K562 (cell line): Measurements from ENCODE around the gene SELENOI. TPM values are rescaled to one million over a fixed set of nuclear protein-coding genes. Genes with fewer than 3 reads are reported as not detected.

ENCODE experiments used
- ATAC-seq: fragments of 200-7000 bp; cut with Tn5 transposase; 3 replicates; pipeline ENCODE4 v1.9.1; 2020; ENCODE audit warnings: moderate library complexity
- BruUV-seq: library from RNA; stranded (reverse); fragments of 400-500 nt; replicated peaks from 2 replicates; lab custom pipeline; 2021; lab: Mats Ljungman, UMichigan
- CTCF ChIA-PET: fragments of 300-600 bp; formaldehyde crosslinking; extraction: SDS; loops from one replicate; lab custom pipeline; 2021; ENCODE audit warnings: low intra/inter-chr PET ratio; lab: Yijun Ruan, JAX
- POLR2A ChIA-PET: fragments of 300-600, 350-650 bp; sonication (Branson Sonifier 250); formaldehyde crosslinking; extraction: SDS; loops from one replicate; lab custom pipeline; 2021; ENCODE audit warnings: antibody characterized with exemption, inconsistent platforms; lab: Yijun Ruan, JAX
- DNase-seq, 4 experiments: peaks; one replicate each; pipeline versions ENCODE4 v3.0.0 to v3.0.0-alpha.2; 2011 to 2018; ENCODE audit warnings: low spot score in 3 of 4, mixed read lengths in 3 of 4; ENCODE audit errors: extremely low read depth in 1 of 4
- FAIRE-seq: peaks from 2 replicates; lab custom pipeline; 2011; peaks lifted over from hg19 to GRCh38; lab: Jason Lieb, UNC
- H2AFZ ChIP-seq: 2 replicates; pipeline ENCODE4 v1.6.0; 2011; ENCODE audit warnings: low read depth, low read length, control low read depth, inconsistent platforms
- H3K27ac ChIP-seq: fragments of 200-600 bp; 3 replicates; pipeline ENCODE4 v1.8.0; 2011; ENCODE audit warnings: low read depth, mild to moderate bottlenecking, control low read depth, inconsistent platforms, low read length, moderate library complexity, mixed read lengths; ENCODE audit errors: extremely low read depth
- H3K27me3 ChIP-seq, 2 experiments: fragments of 300-600 bp in 1 of 2; 2 replicates in 1 of 2; 3 replicates in 1 of 2; pipeline versions ENCODE4 v1.6.0 to v1.8.0; 2011; ENCODE audit warnings: inconsistent platforms in 2 of 2, low read length in 2 of 2, mild to moderate bottlenecking in 1 of 2, mixed read lengths in 1 of 2, moderate library complexity in 1 of 2; ENCODE audit not compliant: control insufficient read depth in 2 of 2, insufficient read depth in 2 of 2
- H3K36me3 ChIP-seq: fragments of 300-600 bp; 3 replicates; pipeline ENCODE4 v1.8.0; 2011; ENCODE audit warnings: mild to moderate bottlenecking, low read length, inconsistent platforms; ENCODE audit not compliant: control insufficient read depth, insufficient read depth
- H3K4me1 ChIP-seq, 2 experiments: fragments of 200-600 bp in 1 of 2; replicated peaks in 1 of 2; 2 replicates in 1 of 2; 3 replicates in 1 of 2; pipeline versions ENCODE4 v1.5.1 to v1.8.0; 2011; ENCODE audit warnings: inconsistent platforms in 2 of 2, low read length in 2 of 2, mild to moderate bottlenecking in 1 of 2, mixed read lengths in 1 of 2, moderate library complexity in 1 of 2; ENCODE audit not compliant: control insufficient read depth in 2 of 2, insufficient read depth in 2 of 2
- H3K4me2 ChIP-seq: 2 replicates; pipeline ENCODE4 v1.6.1; 2011; ENCODE audit warnings: low read length, control low read depth, inconsistent platforms, mixed read lengths; ENCODE audit not compliant: insufficient read depth
- H3K4me3 ChIP-seq: fragments of 200-600 bp; sonication (generic), shearing (Covaris generic); 2 replicates; pipeline ENCODE4 v1.5.1; 2016; ENCODE audit warnings: control low read depth, inconsistent platforms
- H3K79me2 ChIP-seq: fragments of 200-600 bp; 3 replicates; pipeline ENCODE4 v1.8.0; 2011; ENCODE audit warnings: low read length, inconsistent platforms; ENCODE audit not compliant: control insufficient read depth, insufficient read depth
- H3K9ac ChIP-seq, 2 experiments: 2 replicates each; pipeline versions ENCODE4 v1.6.0 to v1.6.1; 2011; ENCODE audit warnings: low read depth in 2 of 2, low read length in 2 of 2, control low read depth in 1 of 2, inconsistent platforms in 1 of 2, mild to moderate bottlenecking in 1 of 2, mixed read lengths in 1 of 2; ENCODE audit not compliant: insufficient read depth in 1 of 2
- H3K9me1 ChIP-seq: one replicate; pipeline ENCODE4 v1.6.0; 2011; ENCODE audit warnings: inconsistent platforms, mild to moderate bottlenecking, low read length, moderate library complexity; ENCODE audit not compliant: control insufficient read depth, insufficient read depth
- H3K9me3 ChIP-seq: replicated peaks from 2 replicates; pipeline ENCODE4 v1.5.1; 2011; ENCODE audit warnings: low read depth, low read length, inconsistent platforms; ENCODE audit not compliant: control insufficient read depth, insufficient read depth
- H4K20me1 ChIP-seq: replicated peaks from 2 replicates; pipeline ENCODE4 v1.6.1; 2011; ENCODE audit warnings: low read length, inconsistent platforms, mixed read lengths; ENCODE audit not compliant: control insufficient read depth, insufficient read depth
- EWSR1 ChIP-seq: fragments of 450-650 bp; IDR thresholded peaks from 2 replicates; pipeline ENCODE4 v1.6.1; 2018; ENCODE audit warnings: borderline replicate concordance, mild to moderate bottlenecking, low read depth, moderate library complexity; ENCODE audit not compliant: partially characterized antibody
- FUS ChIP-seq: fragments of 200-400 bp; formaldehyde crosslinking; optimal IDR thresholded peaks from 2 replicates; pipeline ENCODE3; 2017; ENCODE audit warnings: low read depth, low read length
- HMG20B ChIP-seq: fragments of 250-450 bp; sonication (Bioruptor Pico); IDR thresholded peaks from 2 replicates; pipeline ENCODE4 v1.5.0; 2021; ENCODE audit warnings: mild to moderate bottlenecking
- NFIC ChIP-seq: fragments of 450-650 bp; IDR thresholded peaks from 2 replicates; pipeline ENCODE4 v1.6.1; 2017; ENCODE audit warnings: mild to moderate bottlenecking, inconsistent platforms
- NFYB ChIP-seq: IDR thresholded peaks from 2 replicates; pipeline ENCODE4 v1.6.1; 2011; ENCODE audit warnings: mild to moderate bottlenecking, moderate library complexity; ENCODE audit not compliant: insufficient read length; ENCODE audit errors: extremely low read depth
- PHF8 ChIP-seq: fragments of 200-600 bp; sonication (generic); IDR thresholded peaks from 2 replicates; pipeline ENCODE4 v1.6.1; 2012; ENCODE audit warnings: mixed run types, mild to moderate bottlenecking, inconsistent platforms, low read length, moderate library complexity, borderline replicate concordance
- TRIM25 ChIP-seq: fragments of 450-650 bp; IDR thresholded peaks from 2 replicates; pipeline ENCODE4 v1.7.0; 2016; ENCODE audit warnings: borderline replicate concordance
- ZNF695 ChIP-seq: fragments of 450-650 bp; formaldehyde crosslinking; IDR thresholded peaks from 2 replicates; pipeline ENCODE4 v1.4.0; 2020; ENCODE audit warnings: mild to moderate bottlenecking, moderate library complexity
- WGBS: fragments of 100-300 bp; shearing (Covaris generic); methylation state at CpG from one replicate; pipeline ENCODE4 v1.1.6; 2016; ENCODE audit warnings: low coverage, mixed read lengths; ENCODE audit not compliant: insufficient coverage; ENCODE audit errors: missing lambda C conversion rate; 5-methylcytosine and 5-hydroxymethylcytosine counted together
- in situ Hi-C: fragments of 300-500 bp; cut with MboI; formaldehyde crosslinking; loops from 4 replicates; pipeline ENCODE4 v1.15.0; 2018; ENCODE audit warnings: inconsistent platforms, mixed read lengths
- intact Hi-C: fragments of 100-400 bp; cut with micrococcal nuclease; formaldehyde crosslinking; loops from 2 replicates; pipeline ENCODE4 v1.14.2; 2022
- polyA plus RNA-seq, 8 experiments: library from polyadenylated mRNA; depleted of rRNA in 4 of 8; stranded (reverse) in 5 of 8; unstranded in 3 of 8; fragments of >200 nt; fragmentation: Nextera tagmentation in 2 of 8; fragmentation: Illumina TruSeq in 1 of 8; extraction: Ambion mirVana in 2 of 8; extraction: Trizol in 1 of 8; gene quantifications; 2 replicates each; pipeline versions ENCODE4 v1.2.1 to v1.2.3, GENCODE V29; 2011 to 2014; ENCODE audit warnings: inconsistent platforms in 1 of 8, missing spikeins in 1 of 8
- total RNA-seq, 7 experiments: library from RNA; depleted of rRNA in 6 of 7; stranded (reverse); fragments of >200 nt in 6 of 7; fragmentation: Illumina TruSeq in 2 of 7; extraction: Trizol in 2 of 7; gene quantifications; 2 replicates each; pipeline versions ENCODE4 v1.2.1 to v1.2.3, GENCODE V29; 2011 to 2021; ENCODE audit warnings: low replicate concordance in 1 of 7

SELENOI gene
- total and polyA plus RNA-seq, 9 of the 15 experiments (the other 6 are each of a cell fraction or from before 2014, with no cell fraction given) = 9.6 to 46.9 (median 24.4) TPM

DNA sequence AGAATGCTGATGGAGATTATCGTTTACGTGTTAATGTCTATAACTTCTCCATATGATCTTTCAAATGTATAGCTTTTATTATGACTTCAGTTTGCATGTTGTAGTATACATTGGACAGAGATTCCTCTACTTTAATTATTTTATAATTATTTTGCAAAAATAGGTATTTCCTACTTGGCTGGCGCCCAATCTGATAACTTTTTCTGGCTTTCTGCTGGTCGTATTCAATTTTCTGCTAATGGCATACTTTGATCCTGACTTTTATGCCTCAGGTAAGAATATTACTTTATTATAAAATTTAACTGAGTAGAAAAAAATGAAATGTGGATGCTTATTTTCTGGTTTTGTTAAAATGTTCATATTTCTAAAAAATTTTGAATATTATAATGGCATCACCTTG, 18.7 kb downstream of the SELENOI start:
- no peak overlapping the region for H3K4me2 ChIP-seq
- no peak overlapping the region for H2AFZ ChIP-seq
- FAIRE-seq (no peak), ATAC-seq (no peak), DNase-seq (no peak)
- intact Hi-C loops (no loop called here), in situ Hi-C loops (no loop called here)
- H3K9ac ChIP-seq = no peak overlapping the region
- ChIA-PET CTCF (no interaction called here), POLR2A (no interaction called here)
- no peak overlapping the region for H3K27ac ChIP-seq
- peaks cover 3 to 17% of the 10 kb centered on the region in 2 experiments; a peak in 3 of 5 replicates for H3K4me1 ChIP-seq
- H3K79me2 ChIP-seq = peaks cover 60% of the 10 kb centered on the region
- H4K20me1 ChIP-seq = peaks cover 13% of the 10 kb centered on the region; the same call in 1 of the 2 replicates
- H3K27me3 ChIP-seq = no peaks in the 10 kb centered on the region
- peaks cover 66% of the 10 kb centered on the region for H3K36me3 ChIP-seq
- no peak for TF ChIP-seq FUS
- TF ChIP-seq NFIC = peak; percentile 42; the same call in 1 of the 2 replicates
- H3K9me1 ChIP-seq = no peaks in the 10 kb centered on the region
- 93% methylated on average over 4 of the region's 4 CpGs for WGBS
- no TSS peak for BruUV-seq
- H3K4me3 ChIP-seq = no peak overlapping the region
- H3K9me3 ChIP-seq = no peaks in the 10 kb centered on the region

- Histone ChIP-seq H3K4me1 (peaks cover 0 to 10% of the 10 kb centered on the region in 2 experiments; a peak in 2 of 5 replicates), H4K20me1 (peaks cover 8% of the 10 kb centered on the region; the same call in 1 of the 2 replicates), H3K9me1 (no peaks in the 10 kb centered on the region), H3K27me3 (no peaks in the 10 kb centered on the region), H3K4me2 (no peak overlapping the region), H2AFZ (no peak overlapping the region), H3K9ac (no peak overlapping the region), H3K27ac (no peak overlapping the region), H3K9me3 (no peaks in the 10 kb centered on the region), H3K36me3 (peaks cover 56% of the 10 kb centered on the region), H3K79me2 (peaks cover 38% of the 10 kb centered on the region), H3K4me3 (no peak overlapping the region)
- FAIRE-seq (no peak), DNase-seq (no peak), ATAC-seq (no peak)
- intact Hi-C loops = no loop called here
- CTCF ChIA-PET = interaction anchor here (0.5 kb wide), 1 partner anchor 1168 kb away, joined by 3 read pairs; no protein-coding TSS in a partner anchor
- POLR2A ChIA-PET = no interaction called here
- BruUV-seq = no TSS peak
- in situ Hi-C loops = no loop called here
- WGBS = 91% methylated on average over 5 of the region's 5 CpGs
- no peak for TF ChIP-seq TRIM25
- TF ChIP-seq PHF8 = no peak
- TF ChIP-seq NFYB = no peak
- TF ChIP-seq ZNF695 (CRISPR knock-in tag) = no peak
- no peak for TF ChIP-seq EWSR1
- TF ChIP-seq HMG20B (CRISPR knock-in tag) = no peak
Observed at GRCh38 chr2:26366957-26367356, 21.0 kb downstream of the SELENOI start.
